ENCODE measurements around the gene POGZ.
"Not testable (repeated sequence)": the region's sequence is repeated elsewhere in the genome, so short reads cannot be mapped to it uniquely, and the experiment has no call there.

POGZ gene

GRCh38 chr1:151403612-151404011, 55.7 kb downstream of the POGZ start:
- H3K4me3 ChIP-seq (ENCODE audit: low read length) = no peak overlapping the region
- no peak for TF ChIP-seq CTCF (IDR thresholded peaks at IDR 0.05; ENCODE audit: insufficient read depth, low read depth, low read length, missing control alignments)
- DNase-seq (ENCODE audit: low read depth) = no peak

GRCh38 chr1:151402764-151403163, 56.5 kb downstream of the POGZ start:
- TF ChIP-seq CTCF (IDR thresholded peaks at IDR 0.05; ENCODE audit: insufficient read depth, low read depth, low read length, missing control alignments) = no peak
- no peak for DNase-seq (ENCODE audit: low read depth)
- H3K4me3 ChIP-seq (ENCODE audit: low read length) = no peak overlapping the region

- TF ChIP-seq CTCF (IDR thresholded peaks at IDR 0.05; ENCODE audit: insufficient read depth, low read depth, low read length, missing control alignments) = no peak
- H3K4me3 ChIP-seq (ENCODE audit: low read length) = no peak overlapping the region
- no peak for DNase-seq (ENCODE audit: low read depth)
Measured at GRCh38 chr1:151401860-151402259, 57.4 kb downstream of the POGZ start.

- no peak overlapping the region for H3K4me3 ChIP-seq (ENCODE audit: low read length)
- no peak for DNase-seq (ENCODE audit: low read depth)
- no peak for TF ChIP-seq CTCF (IDR thresholded peaks at IDR 0.05; ENCODE audit: insufficient read depth, low read depth, low read length, missing control alignments)
Measured at GRCh38 chr1:151401125-151401788, 58.0 kb downstream of the POGZ start.

GRCh38 chr1:151399324-151400171, 59.7 kb downstream of the POGZ start, which contains the start of gene PSMB4:
PSMB4 (plus strand) TSS chr1:151399573; CDS start chr1:151399588, 15 bp downstream.
- DNase-seq (ENCODE audit: low read depth) = peak; percentile 95
- TF ChIP-seq CTCF (IDR thresholded peaks at IDR 0.05; ENCODE audit: insufficient read depth, low read depth, low read length, missing control alignments) = peak; percentile 42
- H3K4me3 ChIP-seq (ENCODE audit: low read length) = peak within 1 kb of the TSS; percentile 94

- H3K4me3 ChIP-seq (ENCODE audit: low read length); DNase-seq (ENCODE audit: low read depth): not testable (repeated sequence)
Measured at GRCh38 chr1:151396265-151396664, 63.0 kb downstream of the POGZ start.

- TF ChIP-seq CTCF (IDR thresholded peaks at IDR 0.05; ENCODE audit: insufficient read depth, low read depth, low read length, missing control alignments) = no peak
- H3K4me3 ChIP-seq (ENCODE audit: low read length) = no peak overlapping the region
- no peak for DNase-seq (ENCODE audit: low read depth)
Measured at GRCh38 chr1:151393583-151393982, 65.7 kb downstream of the POGZ start.
